ENCODE measurements around the gene KLF16.

Gene KLF16

GRCh38 chr19:1867349-1867724, 4.0 kb upstream of the KLF16 start:
- no peak for DNase-seq (ENCODE audit: low read depth)

GRCh38 chr19:1866693-1867348, 3.4 kb upstream of the KLF16 start:
- no peak for DNase-seq (ENCODE audit: low read depth)

GRCh38 chr19:1865172-1866010, 2.0 kb upstream of the KLF16 start:
- DNase-seq (ENCODE audit: low read depth): no peak

GRCh38 chr19:1864480-1865171, 1.2 kb upstream of the KLF16 start:
- DNase-seq (ENCODE audit: low read depth): no peak

GRCh38 chr19:1863638-1864479, 480 bp upstream of the KLF16 start:
- peak; percentile 53 for DNase-seq (ENCODE audit: low read depth)

GRCh38 chr19:1862424-1863327, 703 bp downstream of the KLF16 start:
- DNase-seq (ENCODE audit: low read depth): no peak

GRCh38 chr19:1862068-1862423, 1.3 kb downstream of the KLF16 start:
- DNase-seq (ENCODE audit: low read depth): no peak

- no peak for DNase-seq (ENCODE audit: low read depth)
These were observed 1.8 kb downstream of the KLF16 start for GRCh38 chr19:1861599-1862031.

GRCh38 chr19:1860821-1861598, 2.4 kb downstream of the KLF16 start:
- no peak for DNase-seq (ENCODE audit: low read depth)

- no peak for DNase-seq (ENCODE audit: low read depth)
These were observed 3.2 kb downstream of the KLF16 start for GRCh38 chr19:1860042-1860775.

- no peak for DNase-seq (ENCODE audit: low read depth)
These were observed 4.0 kb downstream of the KLF16 start for GRCh38 chr19:1859331-1859781.

GRCh38 chr19:1858412-1859081, 4.8 kb downstream of the KLF16 start:
- no peak for DNase-seq (ENCODE audit: low read depth)

GRCh38 chr19:1857648-1858326, 5.6 kb downstream of the KLF16 start:
- DNase-seq (ENCODE audit: low read depth): no peak

GRCh38 chr19:1856698-1857603, 6.4 kb downstream of the KLF16 start:
- no peak for DNase-seq (ENCODE audit: low read depth)

GRCh38 chr19:1856345-1856697, 7.1 kb downstream of the KLF16 start:
- no peak for DNase-seq (ENCODE audit: low read depth)

GRCh38 chr19:1855828-1856255, 7.5 kb downstream of the KLF16 start:
- DNase-seq (ENCODE audit: low read depth): no peak
